K562 (cell line): ENCODE results near the gene RIPOR1. TPM values are rescaled to one million over a fixed set of nuclear protein-coding genes. Genes with fewer than 3 reads are reported as not detected.

Experiments
- BCLAF1 ChIP-seq, 2 experiments: fragments of 450-650 bp in 1 of 2; IDR thresholded peaks; 2 replicates each; pipeline ENCODE4 v1.6.1; 2011 to 2017; ENCODE audit warnings: low read depth in 2 of 2, antibody characterized with exemption in 1 of 2, borderline replicate concordance in 1 of 2, low read length in 1 of 2, mild to moderate bottlenecking in 1 of 2, mixed read lengths in 1 of 2; ENCODE audit not compliant: control insufficient read depth in 1 of 2
- CHD7 ChIP-seq: fragments of 200-600 bp; sonication (generic); IDR thresholded peaks from one replicate; pipeline ENCODE4 v1.6.1; 2012; ENCODE audit warnings: mild to moderate bottlenecking, low read depth, low read length, inconsistent platforms
- E2F6 ChIP-seq, 2 experiments: IDR thresholded peaks; 2 replicates each; pipeline ENCODE4 v1.6.1; 2011; ENCODE audit warnings: borderline replicate concordance in 1 of 2, control low read depth in 1 of 2, low read depth in 1 of 2, low read length in 1 of 2, mild to moderate bottlenecking in 1 of 2, mixed read lengths in 1 of 2, moderate library complexity in 1 of 2; ENCODE audit not compliant: insufficient read depth in 1 of 2, insufficient read length in 1 of 2, poor library complexity in 1 of 2, severe bottlenecking in 1 of 2; ENCODE audit errors: extremely low read depth in 1 of 2
- JUND ChIP-seq, 2 experiments: IDR thresholded peaks; 2 replicates in 1 of 2; 3 replicates in 1 of 2; pipeline ENCODE4 v1.6.1; 2011; ENCODE audit warnings: borderline replicate concordance in 2 of 2, low read depth in 2 of 2, low read length in 2 of 2, improper control_type of control experiment in 1 of 2, missing biosample characterization in 1 of 2, missing genetic modification characterization in 1 of 2, missing genetic modification reagents in 1 of 2
- NRF1 ChIP-seq, 2 experiments: fragments of 450-650 bp; IDR thresholded peaks in 1 of 2; conservative IDR thresholded peaks in 1 of 2; 2 replicates each; pipeline ENCODE4 v1.6.1; 2014; ENCODE audit warnings: mild to moderate bottlenecking in 2 of 2
- ZBTB34 ChIP-seq: fragments of 250-450 bp; sonication (Bioruptor Pico); IDR thresholded peaks from 2 replicates; pipeline ENCODE4 v1.8.0; 2021; ENCODE audit warnings: mild to moderate bottlenecking, moderate library complexity
- polyA plus RNA-seq, 8 experiments: library from polyadenylated mRNA; depleted of rRNA in 4 of 8; stranded (reverse) in 5 of 8; unstranded in 3 of 8; fragments of >200 nt; fragmentation: Nextera tagmentation in 2 of 8; fragmentation: Illumina TruSeq in 1 of 8; extraction: Ambion mirVana in 2 of 8; extraction: Trizol in 1 of 8; gene quantifications; 2 replicates each; pipeline versions ENCODE4 v1.2.1 to v1.2.3, GENCODE V29; 2011 to 2014; ENCODE audit warnings: inconsistent platforms in 1 of 8, missing spikeins in 1 of 8
- total RNA-seq, 7 experiments: library from RNA; depleted of rRNA in 6 of 7; stranded (reverse); fragments of >200 nt in 6 of 7; fragmentation: Illumina TruSeq in 2 of 7; extraction: Trizol in 2 of 7; gene quantifications; 2 replicates each; pipeline versions ENCODE4 v1.2.1 to v1.2.3, GENCODE V29; 2011 to 2021; ENCODE audit warnings: low replicate concordance in 1 of 7

RIPOR1 gene
- total and polyA plus RNA-seq, 9 of the 15 experiments (the other 6 are each of a cell fraction or from before 2014, with no cell fraction given) = 0.36 to 31.1 (median 3.0) TPM

GRCh38 chr16:67565470-67566100, 37.0 kb downstream of the RIPOR1 start (continued):
- TF ChIP-seq CHD7 (no peak), E2F6 (IDR thresholded peaks at IDR 0.05; ENCODE audit: borderline replicate concordance in 1 of 2, extremely low read depth in 1 of 2, insufficient read depth in 1 of 2, insufficient read length in 1 of 2, low read depth in 1 of 2, low read length in 1 of 2, poor library complexity in 1 of 2, severe bottlenecking in 1 of 2) (no peak), NRF1 (conservative IDR thresholded peaks at IDR 0.05 in 1 of 2, IDR thresholded peaks at IDR 0.05 in 1 of 2) (no peak), ZBTB34 (no peak), JUND (IDR thresholded peaks at IDR 0.05; ENCODE audit: borderline replicate concordance, low read depth, low read length) (no peak), JUND (tag; IDR thresholded peaks at IDR 0.05; ENCODE audit: borderline replicate concordance, low read depth, low read length) (no peak), BCLAF1 (IDR thresholded peaks at IDR 0.05; ENCODE audit: borderline replicate concordance in 1 of 2, control insufficient read depth in 1 of 2, low read depth in 2 of 2, low read length in 1 of 2) (no peak)
